K562 (cell line): ENCODE results near the gene ATF3. TPM values are rescaled to one million over a fixed set of nuclear protein-coding genes. Genes with fewer than 3 reads are reported as not detected.
A peak's percentile ranks its signal among the peaks of the same experiment; 100 is the strongest.

Experiments used
- FOS ChIP-seq: IDR thresholded peaks from 3 replicates; pipeline ENCODE4 v1.6.1; 2011; ENCODE audit not compliant: insufficient read length; ENCODE audit errors: extremely low read depth
- GTF2E2 ChIP-seq: fragments of 200-800 bp; sonication (Bioruptor generic); IDR thresholded peaks from 2 replicates; pipeline ENCODE4 v1.6.1; 2016; ENCODE audit warnings: missing genetic modification characterization, missing compliant biosample characterization
- HCFC1 ChIP-seq: IDR thresholded peaks from 2 replicates; pipeline ENCODE4 v1.6.1; 2012; ENCODE audit warnings: low read depth, low read length, improper control_type of control experiment
- NUFIP1 ChIP-seq: fragments of 450-650 bp; IDR thresholded peaks from 2 replicates; pipeline ENCODE4 v1.6.1; 2018; ENCODE audit not compliant: partially characterized antibody
- SPI1 ChIP-seq: IDR thresholded peaks from 2 replicates; pipeline ENCODE4 v1.6.1; 2011; ENCODE audit warnings: low read depth, low read length, control low read depth, borderline replicate concordance
- STAT5A ChIP-seq: IDR thresholded peaks from 2 replicates; pipeline ENCODE4 v1.6.1; 2012; ENCODE audit warnings: low read length, inconsistent platforms, borderline replicate concordance
- ZFX ChIP-seq: sonication (generic); formaldehyde crosslinking; IDR thresholded peaks from 2 replicates; pipeline ENCODE4 v1.8.0; 2022; ENCODE audit warnings: mild to moderate bottlenecking, missing genetic modification reagents, moderate library complexity
- ZNF316 ChIP-seq: fragments of 450-650 bp; IDR thresholded peaks from 2 replicates; pipeline ENCODE4 v1.6.1; 2016
- polyA plus RNA-seq, 8 experiments: library from polyadenylated mRNA; depleted of rRNA in 4 of 8; stranded (reverse) in 5 of 8; unstranded in 3 of 8; fragments of >200 nt; fragmentation: Nextera tagmentation in 2 of 8; fragmentation: Illumina TruSeq in 1 of 8; extraction: Ambion mirVana in 2 of 8; extraction: Trizol in 1 of 8; gene quantifications; 2 replicates each; pipeline versions ENCODE4 v1.2.1 to v1.2.3, GENCODE V29; 2011 to 2014; ENCODE audit warnings: inconsistent platforms in 1 of 8, missing spikeins in 1 of 8
- total RNA-seq, 7 experiments: library from RNA; depleted of rRNA in 6 of 7; stranded (reverse); fragments of >200 nt in 6 of 7; fragmentation: Illumina TruSeq in 2 of 7; extraction: Trizol in 2 of 7; gene quantifications; 2 replicates each; pipeline versions ENCODE4 v1.2.1 to v1.2.3, GENCODE V29; 2011 to 2021; ENCODE audit warnings: low replicate concordance in 1 of 7
- TF ChIP-seq, protein P1 (sequence below): sonication (generic); formaldehyde crosslinking; IDR thresholded peaks from 2 replicates; pipeline ENCODE4 v1.4.0; 2020; ENCODE audit warnings: mild to moderate bottlenecking, missing genetic modification reagents
- TF ChIP-seq, protein P2 (sequence below): fragments of 450-650 bp; formaldehyde crosslinking; IDR thresholded peaks from 2 replicates; pipeline ENCODE4 v1.4.0; 2020; ENCODE audit warnings: mild to moderate bottlenecking, moderate library complexity
- TF ChIP-seq, protein P3 (sequence below): fragments of 450-650 bp; formaldehyde crosslinking; IDR thresholded peaks from 2 replicates; pipeline ENCODE4 v1.4.0; 2020; ENCODE audit warnings: mild to moderate bottlenecking, moderate library complexity

The ATF3 gene
- total and polyA plus RNA-seq, 9 of the 15 experiments (the other 6 are each of a cell fraction or from before 2014, with no cell fraction given): 3.5 to 28.2 (median 19.8) TPM

DNA sequence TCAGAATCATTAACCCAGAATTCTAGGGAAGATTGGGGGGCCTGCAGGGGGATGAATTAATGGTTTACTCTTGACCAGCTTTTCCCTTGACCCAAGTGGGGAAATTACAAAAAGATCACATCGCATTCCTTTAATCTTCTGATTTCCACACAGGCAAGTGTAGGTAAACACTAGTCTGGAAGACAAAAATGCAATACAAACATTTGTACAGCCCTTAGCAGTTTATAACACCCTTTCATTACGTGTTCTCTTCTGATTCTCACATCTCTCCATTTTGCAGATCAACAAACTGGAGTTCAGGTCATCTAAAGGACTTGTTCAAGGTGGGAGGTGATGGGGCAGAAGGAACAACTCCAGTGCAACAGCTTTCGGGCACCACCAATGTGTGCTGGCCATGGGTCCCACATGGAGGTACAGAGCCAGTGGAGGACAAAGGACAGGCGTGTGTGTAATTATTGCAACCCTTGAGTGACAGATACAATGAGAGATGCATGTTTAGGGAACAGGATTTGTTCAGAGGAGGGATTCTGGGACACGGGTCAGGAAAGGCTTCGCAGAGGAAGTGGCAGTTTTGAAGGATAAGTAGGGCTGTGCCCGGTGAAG, 20.4 kb downstream of the ATF3 start (continued):
- TF ChIP-seq, protein P1, sequence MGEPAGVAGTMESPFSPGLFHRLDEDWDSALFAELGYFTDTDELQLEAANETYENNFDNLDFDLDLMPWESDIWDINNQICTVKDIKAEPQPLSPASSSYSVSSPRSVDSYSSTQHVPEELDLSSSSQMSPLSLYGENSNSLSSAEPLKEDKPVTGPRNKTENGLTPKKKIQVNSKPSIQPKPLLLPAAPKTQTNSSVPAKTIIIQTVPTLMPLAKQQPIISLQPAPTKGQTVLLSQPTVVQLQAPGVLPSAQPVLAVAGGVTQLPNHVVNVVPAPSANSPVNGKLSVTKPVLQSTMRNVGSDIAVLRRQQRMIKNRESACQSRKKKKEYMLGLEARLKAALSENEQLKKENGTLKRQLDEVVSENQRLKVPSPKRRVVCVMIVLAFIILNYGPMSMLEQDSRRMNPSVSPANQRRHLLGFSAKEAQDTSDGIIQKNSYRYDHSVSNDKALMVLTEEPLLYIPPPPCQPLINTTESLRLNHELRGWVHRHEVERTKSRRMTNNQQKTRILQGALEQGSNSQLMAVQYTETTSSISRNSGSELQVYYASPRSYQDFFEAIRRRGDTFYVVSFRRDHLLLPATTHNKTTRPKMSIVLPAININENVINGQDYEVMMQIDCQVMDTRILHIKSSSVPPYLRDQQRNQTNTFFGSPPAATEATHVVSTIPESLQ (CRISPR knock-in tag): no peak
- TF ChIP-seq FOS (no peak), GTF2E2 (tag) (no peak), STAT5A (no peak), NUFIP1 (no peak), HCFC1 (no peak), SPI1 (peak; percentile 4; the same call in 1 of the 2 replicates), ZNF316 (no peak), ZFX (no peak)
- TF ChIP-seq, protein P2, sequence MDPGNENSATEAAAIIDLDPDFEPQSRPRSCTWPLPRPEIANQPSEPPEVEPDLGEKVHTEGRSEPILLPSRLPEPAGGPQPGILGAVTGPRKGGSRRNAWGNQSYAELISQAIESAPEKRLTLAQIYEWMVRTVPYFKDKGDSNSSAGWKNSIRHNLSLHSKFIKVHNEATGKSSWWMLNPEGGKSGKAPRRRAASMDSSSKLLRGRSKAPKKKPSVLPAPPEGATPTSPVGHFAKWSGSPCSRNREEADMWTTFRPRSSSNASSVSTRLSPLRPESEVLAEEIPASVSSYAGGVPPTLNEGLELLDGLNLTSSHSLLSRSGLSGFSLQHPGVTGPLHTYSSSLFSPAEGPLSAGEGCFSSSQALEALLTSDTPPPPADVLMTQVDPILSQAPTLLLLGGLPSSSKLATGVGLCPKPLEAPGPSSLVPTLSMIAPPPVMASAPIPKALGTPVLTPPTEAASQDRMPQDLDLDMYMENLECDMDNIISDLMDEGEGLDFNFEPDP (CRISPR knock-in tag): no peak
- TF ChIP-seq, protein P3, sequence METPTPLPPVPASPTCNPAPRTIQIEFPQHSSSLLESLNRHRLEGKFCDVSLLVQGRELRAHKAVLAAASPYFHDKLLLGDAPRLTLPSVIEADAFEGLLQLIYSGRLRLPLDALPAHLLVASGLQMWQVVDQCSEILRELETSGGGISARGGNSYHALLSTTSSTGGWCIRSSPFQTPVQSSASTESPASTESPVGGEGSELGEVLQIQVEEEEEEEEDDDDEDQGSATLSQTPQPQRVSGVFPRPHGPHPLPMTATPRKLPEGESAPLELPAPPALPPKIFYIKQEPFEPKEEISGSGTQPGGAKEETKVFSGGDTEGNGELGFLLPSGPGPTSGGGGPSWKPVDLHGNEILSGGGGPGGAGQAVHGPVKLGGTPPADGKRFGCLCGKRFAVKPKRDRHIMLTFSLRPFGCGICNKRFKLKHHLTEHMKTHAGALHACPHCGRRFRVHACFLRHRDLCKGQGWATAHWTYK (CRISPR knock-in tag): no peak
